Large intestine (tissue), 3 donors: Measurements from ENCODE around the gene CMTM8. TPM values are rescaled to one million over a fixed set of nuclear protein-coding genes. Genes with fewer than 3 reads are reported as not detected.

ENCODE experiments used
- DNase-seq, 2 donors: peaks; one replicate each; pipeline versions ENCODE4 v3.0.0 to v3.0.0-alpha.2; 2013
- H3K27ac ChIP-seq: one replicate; pipeline ENCODE4 v1.5.1; 2013; ENCODE audit warnings: low read length
- H3K27me3 ChIP-seq: 2 replicates; pipeline ENCODE4 v1.6.1; 2013; ENCODE audit warnings: low read length; ENCODE audit not compliant: control insufficient read depth, insufficient read depth
- H3K36me3 ChIP-seq: 2 replicates; pipeline ENCODE4 v1.6.1; 2013; ENCODE audit warnings: low read length; ENCODE audit not compliant: control insufficient read depth, insufficient read depth
- H3K4me1 ChIP-seq: one replicate; pipeline ENCODE4 v1.6.1; 2013; ENCODE audit warnings: low read length; ENCODE audit not compliant: control insufficient read depth, insufficient read depth
- H3K4me3 ChIP-seq: one replicate; pipeline ENCODE4 v1.5.1; 2013; ENCODE audit warnings: low read length
- H3K9me3 ChIP-seq: one replicate; pipeline ENCODE4 v1.6.1; 2013; ENCODE audit warnings: mild to moderate bottlenecking, low read depth, low read length, moderate library complexity; ENCODE audit not compliant: control insufficient read depth
- WGBS: methylation state at CpG from one replicate; pipeline ENCODE4 v1.1.5; 2013; ENCODE audit warnings: low lambda C conversion rate; ENCODE audit not compliant: insufficient coverage; 5-methylcytosine and 5-hydroxymethylcytosine counted together
- polyA plus RNA-seq: library from polyadenylated mRNA; unstranded; fragments of 120-200 nt; gene quantifications from one replicate; pipeline ENCODE4 v1.2.1, GENCODE V29; 2013

Gene CMTM8
- polyA plus RNA-seq, 1 donor, result 20.1 TPM

DNA sequence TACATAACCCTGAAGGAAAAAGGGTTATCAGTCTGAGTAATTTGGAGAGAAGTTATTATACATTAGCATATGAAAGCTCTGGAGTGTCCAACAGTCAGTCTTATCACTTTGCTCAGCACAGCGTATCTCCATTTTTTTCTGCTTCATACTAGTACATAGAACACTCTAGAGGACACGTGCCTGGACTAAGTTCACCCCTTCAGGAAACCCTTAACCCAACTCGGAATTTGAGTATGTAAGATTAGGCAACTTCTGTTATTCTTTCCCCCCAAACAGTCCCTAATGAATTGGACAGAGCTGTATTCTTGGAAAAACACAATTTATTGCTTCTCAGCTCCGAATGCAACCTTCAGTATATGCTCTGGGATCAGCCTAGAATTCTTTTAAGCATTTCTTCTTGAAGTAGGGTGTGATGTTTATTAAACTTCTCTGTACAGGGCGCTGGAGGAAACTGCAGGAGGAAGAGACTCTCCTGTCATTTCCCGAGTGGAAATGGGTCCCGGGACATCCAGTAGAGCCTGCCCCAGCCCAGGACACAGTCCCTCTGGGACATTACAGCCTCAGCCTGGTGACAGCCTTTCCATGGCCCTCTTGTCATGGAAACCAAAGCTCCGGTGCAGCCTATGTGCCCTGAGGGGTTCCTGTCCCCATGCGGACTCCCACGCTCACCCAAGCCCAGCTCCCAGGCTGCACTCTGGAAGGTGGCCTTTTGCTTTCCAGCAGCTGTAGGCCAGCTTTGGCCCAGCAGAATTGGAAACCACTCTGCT, 37.3 kb upstream of the CMTM8 start:
- no CpG with 5 or more reads among the region's 10 CpGs for WGBS
- DNase-seq, result no peak

DNA sequence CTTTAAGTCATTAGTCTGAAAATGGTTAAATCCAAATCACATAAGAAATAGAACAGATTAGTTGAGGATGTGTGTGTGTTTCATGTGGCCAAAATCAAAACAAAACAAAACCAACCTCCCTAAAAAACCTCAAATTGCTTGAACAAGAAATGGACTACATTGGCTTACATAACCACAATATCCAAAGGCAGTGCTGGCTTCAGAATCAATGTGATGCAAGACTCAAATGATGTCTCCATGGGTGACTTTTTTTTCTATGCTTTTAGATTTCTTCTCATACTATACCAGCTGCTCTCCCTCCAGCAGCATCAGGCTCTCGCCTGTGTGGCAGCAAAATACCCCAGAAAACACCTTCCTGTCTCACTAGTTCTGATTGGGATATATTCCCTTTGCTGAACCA, 36.0 kb upstream of the CMTM8 start:
- WGBS, result no CpG with 5 or more reads among the region's 1 CpG
- DNase-seq, result no peak
- Histone ChIP-seq H3K27me3 (no peaks in the 10 kb centered on the region), H3K9me3 (no peaks in the 10 kb centered on the region), H3K27ac (no peak overlapping the region), H3K36me3 (no peaks in the 10 kb centered on the region), H3K4me1 (no peaks in the 10 kb centered on the region), H3K4me3 (no peak overlapping the region)

More for the DNA sequence above, 37.3 kb upstream of the CMTM8 start:
- no peaks in the 10 kb centered on the region for H3K4me1 ChIP-seq
- no peaks in the 10 kb centered on the region for H3K9me3 ChIP-seq
- H3K27ac ChIP-seq, result no peak overlapping the region
- no peaks in the 10 kb centered on the region for H3K27me3 ChIP-seq
- H3K36me3 ChIP-seq, result no peaks in the 10 kb centered on the region
- no peak overlapping the region for H3K4me3 ChIP-seq

DNA sequence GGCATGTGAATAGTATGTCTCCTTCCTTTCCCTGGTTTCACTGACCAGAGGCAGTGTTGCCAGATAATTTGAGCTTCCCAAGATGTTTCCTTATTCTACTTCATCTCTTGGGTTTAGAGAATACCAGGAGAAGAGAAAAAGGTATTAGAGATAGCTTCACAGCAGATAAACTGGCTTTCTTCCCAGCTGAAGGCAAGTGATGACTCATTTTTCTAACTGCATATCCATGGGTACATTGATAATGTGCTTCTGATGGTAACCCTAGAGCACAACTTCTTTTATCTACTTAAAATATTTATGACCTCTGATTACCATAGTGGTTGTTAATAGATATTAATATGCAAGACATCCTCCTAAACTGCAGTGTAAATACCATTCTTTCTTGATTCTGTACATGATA, 34.6 kb upstream of the CMTM8 start:
- Histone ChIP-seq H3K9me3 (no peaks in the 10 kb centered on the region), H3K27ac (no peak overlapping the region)
- DNase-seq, result no peak

DNA sequence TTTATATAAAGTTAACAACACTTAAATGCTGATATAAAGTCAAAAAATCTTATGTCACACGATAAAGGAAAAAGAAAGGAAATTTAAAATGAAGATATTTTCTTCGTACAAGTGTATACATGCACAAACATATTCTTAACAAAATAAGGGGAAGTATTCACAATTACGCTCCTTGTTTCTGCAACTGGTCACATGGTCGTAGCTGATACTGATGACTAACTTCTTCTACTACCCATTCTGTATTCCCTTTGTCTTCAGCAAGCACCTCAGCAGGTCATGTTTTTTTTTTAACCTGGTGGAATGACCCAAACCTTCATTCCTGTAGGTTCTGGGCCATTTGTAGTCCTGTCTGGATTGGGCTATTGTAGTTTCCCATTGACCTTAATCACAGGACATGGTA, 30.0 kb upstream of the CMTM8 start:
- Histone ChIP-seq H3K27ac (no peak overlapping the region), H3K4me1 (no peaks in the 10 kb centered on the region), H3K9me3 (no peaks in the 10 kb centered on the region), H3K27me3 (no peaks in the 10 kb centered on the region), H3K4me3 (no peak overlapping the region), H3K36me3 (no peaks in the 10 kb centered on the region)
- DNase-seq, result no peak
- 89% methylated on average over 4 of the region's 4 CpGs for WGBS

More for the DNA sequence above, 34.6 kb upstream of the CMTM8 start:
- no peak overlapping the region for H3K4me3 ChIP-seq
- H3K4me1 ChIP-seq, result no peaks in the 10 kb centered on the region
- no peaks in the 10 kb centered on the region for H3K36me3 ChIP-seq
- no peaks in the 10 kb centered on the region for H3K27me3 ChIP-seq

DNA sequence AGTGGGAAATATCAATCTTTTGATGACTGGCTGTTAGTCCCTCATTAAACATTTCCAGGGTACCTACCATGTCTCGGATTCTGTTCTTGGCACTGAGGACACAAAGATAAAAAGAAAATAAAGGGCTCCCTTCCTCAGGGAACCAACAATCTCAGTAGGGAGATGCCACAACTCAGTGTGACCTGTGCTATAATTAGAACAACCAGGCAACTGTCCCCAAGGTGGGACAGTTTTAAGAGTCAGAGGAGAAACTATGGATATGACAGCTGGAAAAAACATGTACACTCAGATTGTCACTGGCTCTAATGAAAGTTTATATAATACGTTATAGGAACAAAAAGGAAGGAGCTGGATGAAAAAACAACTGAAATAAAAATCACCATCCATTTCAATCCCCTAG, 23.3 kb upstream of the CMTM8 start:
- Histone ChIP-seq H3K4me1 (peaks cover 13% of the 10 kb centered on the region), H3K27ac (no peak overlapping the region), H3K4me3 (no peak overlapping the region), H3K36me3 (no peaks in the 10 kb centered on the region), H3K27me3 (no peaks in the 10 kb centered on the region), H3K9me3 (no peaks in the 10 kb centered on the region)
- DNase-seq, result no peak
- 67% methylated on average over 1 of the region's 2 CpGs for whole genome bisulfite sequencing

DNA sequence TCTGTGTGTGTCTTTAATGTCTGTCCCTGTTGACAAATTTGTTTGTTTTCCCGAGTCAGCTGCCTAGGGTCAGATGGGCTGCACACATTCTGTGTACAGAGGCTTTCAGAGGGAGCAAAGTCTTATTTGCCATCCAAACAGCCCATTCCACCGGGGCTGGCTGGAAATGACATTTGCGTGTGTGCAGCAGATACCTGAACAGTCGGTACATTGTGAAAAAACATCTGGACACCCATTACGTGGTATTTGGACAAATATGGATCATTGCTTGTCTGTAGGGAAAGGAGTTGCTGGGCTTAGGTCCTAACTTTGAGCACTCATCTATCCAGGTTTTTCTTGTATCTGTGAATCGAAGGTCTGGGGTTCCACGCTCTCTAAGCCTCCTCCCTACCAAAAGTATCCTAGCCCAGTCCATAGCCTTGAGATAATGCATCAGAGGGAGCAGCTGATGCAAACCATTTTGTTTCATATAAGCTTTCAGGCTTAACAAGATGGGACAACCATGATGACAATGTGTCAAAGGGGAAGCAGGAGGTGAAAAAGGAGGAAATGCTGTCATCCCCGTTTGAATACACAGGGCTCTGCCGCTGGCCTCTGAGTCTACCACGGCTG, 22.2 kb upstream of the CMTM8 start:
- Histone ChIP-seq H3K27me3 (no peaks in the 10 kb centered on the region), H3K4me1 (peaks cover 13% of the 10 kb centered on the region), H3K36me3 (no peaks in the 10 kb centered on the region), H3K4me3 (no peak overlapping the region), H3K27ac (peak overlapping the region; percentile 15), H3K9me3 (no peaks in the 10 kb centered on the region)
- 7% methylated on average over 2 of the region's 10 CpGs for WGBS
- DNase-seq, result peak; percentile 68 to 83

DNA sequence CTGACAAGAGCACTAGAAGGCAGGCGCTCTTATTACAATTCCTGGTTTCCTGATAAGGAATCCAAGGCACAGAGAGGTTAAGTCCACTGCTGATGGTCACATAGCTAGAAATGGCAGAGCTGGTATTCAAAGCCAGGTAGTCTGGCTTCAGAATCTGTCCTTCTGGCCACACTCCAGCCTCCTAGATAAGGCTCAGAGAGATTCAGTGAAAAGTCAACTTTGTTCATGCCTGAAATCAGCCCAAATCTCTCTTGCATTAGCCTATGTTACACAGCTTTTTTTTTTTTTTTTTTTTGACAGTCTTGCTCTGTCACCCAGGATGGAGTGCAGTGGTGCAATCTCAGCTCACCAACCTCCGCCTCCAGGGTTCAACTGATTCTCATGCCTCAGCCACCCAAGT, 21.1 kb upstream of the CMTM8 start:
- Histone ChIP-seq H3K27ac (no peak overlapping the region), H3K27me3 (no peaks in the 10 kb centered on the region), H3K36me3 (no peaks in the 10 kb centered on the region), H3K9me3 (no peaks in the 10 kb centered on the region), H3K4me1 (peaks cover 13% of the 10 kb centered on the region), H3K4me3 (no peak overlapping the region)
- WGBS, result no CpG with 5 or more reads among the region's 2 CpGs
- no peak for DNase-seq

DNA sequence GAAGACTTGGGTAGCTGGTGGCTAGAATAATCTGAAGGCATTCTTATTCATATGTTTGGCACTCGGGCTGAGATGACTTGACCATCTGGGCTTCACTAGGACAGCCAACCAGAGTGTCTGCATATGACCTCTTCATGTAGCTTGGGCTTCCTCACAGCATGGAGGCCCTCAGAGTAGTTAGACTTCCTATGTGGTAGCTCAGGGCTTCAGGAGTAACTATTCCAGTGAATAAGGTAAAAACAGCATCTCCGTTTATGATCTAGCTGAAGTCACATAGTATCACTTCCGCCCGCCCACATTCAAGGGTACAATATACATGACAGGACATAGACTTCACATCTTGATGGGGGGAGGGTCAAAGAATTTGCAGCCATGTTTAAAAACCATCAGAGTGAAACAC, 18.9 kb upstream of the CMTM8 start:
- Histone ChIP-seq H3K36me3 (no peaks in the 10 kb centered on the region), H3K27ac (no peak overlapping the region), H3K27me3 (no peaks in the 10 kb centered on the region), H3K4me1 (peaks cover 13% of the 10 kb centered on the region), H3K9me3 (no peaks in the 10 kb centered on the region), H3K4me3 (no peak overlapping the region)
- WGBS, result no CpG with 5 or more reads among the region's 4 CpGs
- no peak for DNase-seq

DNA sequence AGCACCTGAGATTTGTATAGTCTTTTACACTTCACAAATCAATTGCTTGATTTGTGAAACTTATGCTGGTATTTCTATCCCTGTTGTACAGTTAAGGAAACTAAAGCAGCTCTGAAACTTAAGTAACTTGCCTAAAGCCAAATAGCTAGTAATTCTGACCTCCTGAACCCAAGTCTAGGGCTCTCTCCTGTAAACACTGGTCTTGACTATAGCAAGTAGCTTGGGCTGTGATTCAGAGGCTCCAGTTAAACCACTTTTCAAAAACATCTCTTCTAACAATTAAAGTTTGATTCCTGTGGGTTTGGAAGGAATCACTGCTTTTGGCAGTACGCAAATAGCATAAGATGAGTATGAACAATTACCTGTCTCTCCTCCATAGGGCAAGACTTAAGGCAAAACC, 18.5 kb upstream of the CMTM8 start:
- no peak for DNase-seq
- Histone ChIP-seq H3K27ac (no peak overlapping the region), H3K27me3 (no peaks in the 10 kb centered on the region), H3K4me1 (peaks cover 13% of the 10 kb centered on the region), H3K9me3 (no peaks in the 10 kb centered on the region), H3K36me3 (no peaks in the 10 kb centered on the region), H3K4me3 (no peak overlapping the region)
- no CpG with 5 or more reads among the region's 1 CpG for WGBS

DNA sequence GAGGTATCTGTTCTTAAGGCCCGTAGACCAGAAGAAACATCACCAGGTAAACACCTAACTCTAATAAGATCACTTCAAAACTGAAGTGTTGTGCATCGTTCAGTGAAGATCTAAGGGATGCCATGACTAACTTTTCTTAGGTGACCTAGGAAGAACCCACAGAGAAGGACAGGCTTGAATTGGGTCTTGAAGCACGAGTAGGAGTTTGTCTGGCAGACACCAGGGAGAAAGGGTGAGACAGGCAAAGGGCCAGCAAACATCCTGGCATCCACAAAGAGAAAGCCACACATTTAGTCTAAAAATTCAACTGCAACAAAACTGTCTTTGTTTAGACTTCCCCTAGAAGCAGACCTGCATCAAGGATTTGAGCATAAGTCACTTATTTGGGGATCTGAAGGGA, 15.5 kb upstream of the CMTM8 start:
- H3K36me3 ChIP-seq, result no peaks in the 10 kb centered on the region
- H3K9me3 ChIP-seq, result no peaks in the 10 kb centered on the region
- no CpG with 5 or more reads among the region's 3 CpGs for WGBS
- no peak overlapping the region for H3K27ac ChIP-seq
- no peaks in the 10 kb centered on the region for H3K27me3 ChIP-seq
- no peak overlapping the region for H3K4me3 ChIP-seq
- DNase-seq, result no peak
- H3K4me1 ChIP-seq, result no peaks in the 10 kb centered on the region

DNA sequence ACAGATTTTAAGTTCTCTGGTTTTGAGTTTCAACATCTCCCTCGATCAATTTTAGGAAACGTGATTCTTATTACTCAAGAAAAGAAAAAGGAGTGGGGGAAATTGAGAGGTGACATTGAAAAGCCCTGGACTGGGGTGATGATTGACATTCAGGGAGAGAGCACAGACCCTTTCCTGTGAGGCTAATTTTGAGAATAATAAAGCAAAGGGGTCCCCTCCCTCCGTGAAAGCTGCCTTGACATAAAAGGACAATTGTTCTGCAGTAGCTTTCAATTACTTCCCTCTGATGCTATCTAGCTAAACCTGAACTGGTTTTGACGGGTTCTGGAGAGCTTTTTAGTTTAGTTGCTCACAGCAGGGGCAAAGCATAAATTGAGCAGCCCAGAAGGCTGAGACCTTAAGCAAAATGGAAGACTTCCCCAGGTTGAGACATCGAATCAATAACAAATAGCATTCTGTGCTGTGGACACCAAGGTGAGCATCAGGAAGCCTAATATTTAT, 14.4 kb upstream of the CMTM8 start:
- Histone ChIP-seq H3K4me3 (no peak overlapping the region), H3K27ac (no peak overlapping the region), H3K9me3 (no peaks in the 10 kb centered on the region), H3K4me1 (no peaks in the 10 kb centered on the region), H3K27me3 (no peaks in the 10 kb centered on the region), H3K36me3 (no peaks in the 10 kb centered on the region)
- WGBS, result 80% methylated on average over 1 of the region's 5 CpGs
- no peak for DNase-seq
